GM21526 (cell line): Measurements from ENCODE around the gene ZDHHC13.

ENCODE experiments used
- ATAC-seq: cut with Tn5 transposase; IDR thresholded peaks from one replicate; pipeline ENCODE4 v1.9.1; 2021; ENCODE audit warnings: moderate library complexity; ENCODE audit not compliant: unreplicated experiment, low FRiP score

ZDHHC13 gene

GRCh38 chr11:19164230-19164855, 47.4 kb downstream of the ZDHHC13 start:
- ATAC-seq: no peak

GRCh38 chr11:19164881-19165280, 47.9 kb downstream of the ZDHHC13 start:
- no peak for ATAC-seq

DNA sequence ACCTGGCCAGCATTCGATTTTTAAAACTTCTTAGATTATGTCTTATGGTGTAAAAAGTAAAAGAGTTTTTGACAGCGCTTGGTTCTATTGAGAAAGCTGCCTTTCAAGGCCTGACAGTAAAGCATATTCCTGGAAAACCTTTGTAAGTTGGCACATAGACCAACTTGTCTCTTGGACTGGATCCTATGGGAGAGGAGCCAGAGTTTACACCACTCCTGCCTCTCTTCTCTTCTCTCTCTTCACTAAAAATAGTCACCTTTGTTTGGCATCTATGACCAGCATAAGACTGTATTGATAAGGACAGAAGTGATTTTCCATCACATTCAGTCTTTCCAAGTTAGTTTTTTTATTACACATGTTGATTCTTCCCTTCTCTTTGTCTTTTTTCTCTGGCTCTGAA, 51.1 kb downstream of the ZDHHC13 start:
- no peak for ATAC-seq

DNA sequence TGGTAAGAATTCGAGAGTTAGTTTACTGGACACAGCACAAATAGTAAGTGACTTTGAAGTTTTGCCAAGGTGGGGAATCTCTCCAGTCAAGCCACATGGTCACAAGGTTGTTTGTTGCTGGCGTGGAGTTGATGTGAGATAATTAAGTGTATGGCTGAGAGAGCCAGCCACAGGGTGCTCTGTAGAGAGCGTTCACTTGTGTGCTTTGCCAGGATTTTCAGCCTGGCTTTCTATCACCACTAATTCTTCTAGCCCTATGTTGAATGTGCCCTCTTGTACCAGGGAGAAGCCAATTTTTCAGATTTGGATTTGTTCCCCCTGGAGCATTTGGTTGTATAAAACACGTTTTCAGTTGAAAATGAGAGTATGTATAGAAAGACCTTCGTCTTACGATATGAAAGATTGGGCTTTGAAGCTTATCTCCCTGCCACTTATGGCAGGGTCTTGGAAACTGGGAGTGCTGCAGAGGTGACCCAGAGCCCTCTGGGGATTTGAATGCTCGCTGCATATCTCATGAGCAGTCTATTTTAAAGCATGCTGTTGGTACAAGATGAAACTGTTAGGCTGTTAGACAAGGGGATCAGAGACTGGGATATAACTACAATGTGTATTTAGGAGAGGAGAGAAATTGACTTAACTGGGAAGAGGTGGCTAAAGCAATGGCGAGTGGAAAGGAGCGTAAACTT, 56.2 kb downstream of the ZDHHC13 start:
- no peak for ATAC-seq

- ATAC-seq: no peak
These were observed 57.1 kb downstream of the ZDHHC13 start for GRCh38 chr11:19173964-19174638.

DNA sequence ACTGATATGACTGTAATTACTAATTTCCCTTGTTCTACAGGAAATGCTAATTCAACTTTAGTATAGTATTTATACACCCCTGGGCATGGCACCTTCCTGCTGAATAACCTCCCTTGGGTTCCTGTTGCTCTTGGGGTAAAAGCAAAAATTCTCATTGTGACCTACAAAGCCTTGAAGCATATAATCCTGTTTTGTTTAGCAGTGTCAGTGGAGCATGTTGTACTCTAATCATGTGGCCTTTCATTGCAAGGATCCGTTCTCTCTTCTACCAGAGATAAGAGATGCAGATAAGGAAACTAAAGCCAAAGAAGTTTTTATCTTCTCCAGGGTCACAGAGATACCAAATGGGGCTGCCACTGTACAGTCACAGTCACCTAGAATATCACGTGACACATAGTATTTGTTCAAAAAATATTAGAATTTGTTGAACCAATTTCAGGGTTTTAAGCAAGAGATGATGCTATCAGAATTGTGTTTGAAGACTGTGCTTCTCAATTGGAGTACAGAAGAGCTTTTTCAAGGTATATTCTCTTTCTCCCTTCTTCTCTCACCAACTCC, 59.7 kb downstream of the ZDHHC13 start:
- ATAC-seq: no peak

DNA sequence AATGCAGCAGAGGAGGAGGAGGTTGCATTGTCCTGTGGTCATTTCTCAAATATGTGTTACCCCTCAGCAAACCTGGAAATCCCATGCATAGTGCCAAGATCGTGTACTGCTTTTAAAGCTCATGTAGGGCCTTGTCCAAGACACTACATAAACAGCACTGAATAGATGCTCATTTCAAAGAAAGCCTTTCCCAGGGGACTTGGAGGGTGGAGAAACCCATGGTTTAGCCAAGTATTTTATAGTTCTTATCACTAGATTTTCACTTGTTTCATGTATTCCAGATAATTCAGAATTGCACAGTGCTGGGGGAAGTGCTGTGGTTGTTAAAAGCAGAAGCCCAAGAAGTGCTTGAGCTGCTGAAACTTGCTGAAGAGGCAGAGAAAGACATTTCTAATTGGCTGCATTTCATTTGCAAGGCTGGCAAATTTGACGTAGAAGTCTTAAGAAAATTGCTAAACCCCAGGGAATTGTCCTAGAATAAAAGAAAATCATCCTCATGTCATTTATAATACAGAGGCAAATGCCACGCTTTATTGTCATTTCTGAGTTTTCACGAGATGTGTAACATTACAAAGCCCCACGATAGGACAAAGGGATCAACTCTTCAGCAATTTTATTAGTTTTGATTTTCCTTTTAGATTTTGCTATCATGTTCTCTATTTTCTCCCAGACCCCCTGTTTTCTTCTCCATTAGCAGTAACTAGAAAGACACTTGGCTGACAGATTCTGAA, 64.7 kb downstream of the ZDHHC13 start:
- ATAC-seq: no peak

- ATAC-seq: no peak
These were observed 66.7 kb downstream of the ZDHHC13 start for GRCh38 chr11:19183646-19184045.

DNA sequence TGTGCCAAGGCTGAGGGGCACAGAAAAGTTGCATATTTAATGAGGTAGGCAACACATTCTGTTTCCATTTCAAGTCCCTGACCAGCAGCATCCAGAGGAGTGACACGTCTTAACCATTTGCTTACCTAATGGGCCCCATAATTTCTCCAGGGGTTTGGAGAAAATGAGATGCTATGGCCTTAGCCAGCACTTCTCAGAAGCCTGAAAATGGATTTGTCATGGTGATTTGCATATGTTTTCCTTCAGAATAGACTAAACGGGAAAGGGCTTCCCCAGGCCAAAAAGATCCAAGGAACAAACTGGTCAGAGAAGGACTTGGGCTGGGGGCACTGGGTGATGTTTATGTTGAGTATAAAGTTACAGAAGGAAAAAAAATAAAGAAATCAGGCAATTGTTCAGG, 68.1 kb downstream of the ZDHHC13 start:
- no peak for ATAC-seq

GRCh38 chr11:19185516-19186052, 68.6 kb downstream of the ZDHHC13 start:
- no peak for ATAC-seq

DNA sequence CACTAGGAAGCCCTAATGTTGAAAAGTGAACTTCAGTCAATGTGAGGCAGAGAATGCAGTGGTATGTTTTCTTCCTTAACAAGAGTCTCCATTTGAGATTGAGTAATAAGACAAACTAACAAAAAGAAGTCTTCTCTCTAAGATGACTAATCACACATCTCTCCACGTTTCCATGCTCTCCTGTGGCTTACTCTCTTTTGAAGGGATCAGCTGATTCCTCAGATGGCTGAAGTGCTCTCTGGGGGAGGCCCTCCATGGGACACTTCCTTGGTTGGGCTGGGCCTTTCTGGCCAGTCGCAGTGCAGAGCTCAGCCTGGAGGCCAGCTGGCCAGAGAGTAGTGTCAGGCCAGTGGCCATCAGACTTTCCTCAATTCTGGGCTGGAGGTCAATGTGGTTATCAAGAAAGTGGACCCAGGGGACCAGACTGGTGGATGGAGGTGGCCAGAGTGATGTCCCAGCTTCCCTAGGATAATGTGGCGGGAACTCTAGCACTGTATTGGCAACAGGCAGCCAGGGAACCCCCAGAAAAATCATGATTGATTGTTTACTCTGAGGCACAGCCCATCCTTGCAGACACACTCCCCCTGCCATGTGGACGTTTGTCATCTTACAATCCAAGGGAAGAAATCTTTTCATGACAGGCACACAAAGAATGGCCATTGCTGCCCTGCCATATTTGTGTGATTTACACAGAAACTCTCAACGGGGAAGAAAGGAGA, 70.3 kb downstream of the ZDHHC13 start:
- no peak for ATAC-seq

GRCh38 chr11:19187833-19188258, 70.9 kb downstream of the ZDHHC13 start:
- no peak for ATAC-seq

DNA sequence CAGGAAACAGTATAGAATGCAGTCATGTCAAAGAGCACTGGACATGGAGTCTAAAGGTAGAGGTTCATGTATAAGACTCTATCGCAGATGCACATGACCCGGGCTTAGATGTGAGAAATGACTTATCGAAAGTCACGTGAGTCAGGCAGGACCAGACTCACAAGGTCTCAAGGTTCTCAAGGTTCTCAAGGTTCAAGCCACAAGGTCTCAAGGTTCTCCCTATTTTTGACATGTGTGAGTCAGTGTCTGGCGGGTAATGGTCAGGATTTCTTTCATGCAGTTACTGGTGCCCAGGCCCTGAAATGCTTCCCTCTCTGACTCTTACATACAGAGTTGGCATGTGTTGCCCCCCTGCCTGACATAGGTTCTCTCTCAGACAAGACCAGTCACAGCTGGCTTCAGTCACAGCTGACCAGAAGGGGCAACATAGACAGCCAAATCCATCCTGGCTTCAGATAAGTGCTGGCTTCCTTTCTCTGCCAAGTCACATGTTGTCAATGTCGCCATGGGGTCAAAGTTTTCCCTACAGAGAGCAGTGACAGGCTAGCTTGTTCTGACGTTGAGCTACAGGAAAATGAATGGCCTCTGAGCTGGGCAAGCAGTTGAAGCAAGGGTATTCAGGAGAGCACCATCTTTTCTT, 74.7 kb downstream of the ZDHHC13 start:
- ATAC-seq: no peak

GRCh38 chr11:19193916-19194315, 76.9 kb downstream of the ZDHHC13 start:
- no peak for ATAC-seq

GRCh38 chr11:19194620-19195308, 77.8 kb downstream of the ZDHHC13 start:
- ATAC-seq: no peak

- ATAC-seq: no peak
These were observed 79.5 kb downstream of the ZDHHC13 start for GRCh38 chr11:19196432-19196831.

DNA sequence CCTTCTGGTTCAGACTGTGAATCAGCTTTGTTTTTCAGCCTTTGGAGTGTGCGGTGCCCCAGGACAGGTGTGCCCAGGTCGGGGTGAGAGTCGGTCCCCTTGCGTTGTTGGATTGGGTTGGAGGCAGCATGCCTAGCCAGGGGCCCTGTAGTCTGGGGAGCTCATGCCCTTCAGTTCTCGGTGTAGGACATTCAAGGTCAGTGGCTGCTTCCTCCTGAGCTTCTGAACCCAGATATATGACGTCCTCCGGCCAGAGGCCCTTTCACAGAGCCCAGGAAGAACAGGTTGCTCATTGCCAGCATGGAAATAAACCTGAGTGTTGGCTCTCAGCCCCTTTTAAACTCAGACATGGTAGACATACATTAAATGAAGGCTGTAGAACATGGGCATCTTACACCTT, 82.1 kb downstream of the ZDHHC13 start:
- no peak for ATAC-seq

DNA sequence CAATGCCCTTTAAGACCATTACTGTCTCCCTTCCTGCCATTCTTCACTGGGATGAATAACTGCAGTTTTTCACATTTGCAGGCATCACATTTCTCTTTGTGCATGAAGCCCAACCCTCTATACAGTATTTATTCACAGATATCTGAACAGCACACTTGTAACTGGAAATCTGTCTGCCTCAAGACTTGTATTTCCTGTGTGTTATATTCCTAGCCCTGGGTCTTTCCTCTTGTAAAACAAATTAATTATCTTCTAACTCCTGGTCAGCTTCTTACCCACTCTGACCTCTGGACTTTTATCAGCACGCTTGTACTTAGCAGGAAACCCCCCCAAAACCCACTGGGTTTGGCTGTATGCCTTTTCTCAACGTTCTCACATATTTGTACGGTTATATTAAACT, 82.8 kb downstream of the ZDHHC13 start:
- no peak for ATAC-seq
